Measurements from ENCODE around the gene CD27. TPM values are rescaled to one million over a fixed set of nuclear protein-coding genes. Genes with fewer than 3 reads are reported as not detected.
"Not testable (repeated sequence)": the region's sequence is repeated elsewhere in the genome, so short reads cannot be mapped to it uniquely, and the experiment has no call there.

Gene CD27
- total and polyA plus RNA-seq, 2 donors (not counting 1 experiment from before 2014, with no cell fraction given): 0.06 to 0.17 TPM

DNA sequence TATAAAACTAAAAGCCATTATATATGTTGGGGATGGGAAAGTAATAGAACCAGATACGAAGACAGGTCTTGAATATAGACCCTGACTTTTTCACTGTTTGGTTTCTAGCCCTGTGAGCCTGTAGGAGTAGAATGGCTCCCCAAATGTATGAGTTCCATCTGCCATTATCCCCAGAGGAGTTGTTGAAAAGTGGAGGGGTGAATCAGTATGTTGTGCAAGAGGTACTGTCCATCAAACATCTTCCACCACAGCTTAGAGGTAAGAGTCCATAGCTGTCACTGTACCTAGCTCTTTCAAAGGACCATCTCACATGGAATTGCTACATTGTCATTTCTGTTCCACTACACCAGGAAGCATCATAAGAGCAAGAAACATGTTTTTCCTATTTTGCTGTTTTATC is 50.2 kb downstream of the CD27 start:
- Histone ChIP-seq H3K9me3 (ENCODE audit: control insufficient read depth, insufficient read depth, low read depth, low read length) (no peaks in the 10 kb centered on the region), H3K4me1 (ENCODE audit: control insufficient read depth, extremely low read depth, insufficient read depth, low read length) (peaks cover 8% of the 10 kb centered on the region), H3K36me3 (ENCODE audit: control insufficient read depth, insufficient read depth, low read length) (peaks cover 5% of the 10 kb centered on the region), H4K20me1 (ENCODE audit: control insufficient read depth, extremely low read depth, insufficient read depth, low read length) (no peaks in the 10 kb centered on the region), H3K27me3 (ENCODE audit: control insufficient read depth, insufficient read depth, low read length) (no peaks in the 10 kb centered on the region), H3K9ac (ENCODE audit: insufficient read depth, low read length) (no peak overlapping the region), H3K4me2 (ENCODE audit: extremely low read depth, insufficient read depth, low read length) (peak overlapping the region; percentile 82), H3K4me3 (replicated peaks in 1 of 4; ENCODE audit: control extremely low read depth in 1 of 4, insufficient read depth in 1 of 4, low read depth in 3 of 4, low read length in 4 of 4) (peak overlapping the region; percentile 45 to 98 (median 64)), H3K79me2 (ENCODE audit: control insufficient read depth, insufficient read depth, low read length) (peaks cover 42% of the 10 kb centered on the region), H3K27ac (ENCODE audit: insufficient read depth, low read length) (no peak overlapping the region), H2AFZ (ENCODE audit: low read length) (no peak overlapping the region)
- no peak for DNase-seq (ENCODE audit: low read depth in 2 of 2)
- TF ChIP-seq, protein P1, sequence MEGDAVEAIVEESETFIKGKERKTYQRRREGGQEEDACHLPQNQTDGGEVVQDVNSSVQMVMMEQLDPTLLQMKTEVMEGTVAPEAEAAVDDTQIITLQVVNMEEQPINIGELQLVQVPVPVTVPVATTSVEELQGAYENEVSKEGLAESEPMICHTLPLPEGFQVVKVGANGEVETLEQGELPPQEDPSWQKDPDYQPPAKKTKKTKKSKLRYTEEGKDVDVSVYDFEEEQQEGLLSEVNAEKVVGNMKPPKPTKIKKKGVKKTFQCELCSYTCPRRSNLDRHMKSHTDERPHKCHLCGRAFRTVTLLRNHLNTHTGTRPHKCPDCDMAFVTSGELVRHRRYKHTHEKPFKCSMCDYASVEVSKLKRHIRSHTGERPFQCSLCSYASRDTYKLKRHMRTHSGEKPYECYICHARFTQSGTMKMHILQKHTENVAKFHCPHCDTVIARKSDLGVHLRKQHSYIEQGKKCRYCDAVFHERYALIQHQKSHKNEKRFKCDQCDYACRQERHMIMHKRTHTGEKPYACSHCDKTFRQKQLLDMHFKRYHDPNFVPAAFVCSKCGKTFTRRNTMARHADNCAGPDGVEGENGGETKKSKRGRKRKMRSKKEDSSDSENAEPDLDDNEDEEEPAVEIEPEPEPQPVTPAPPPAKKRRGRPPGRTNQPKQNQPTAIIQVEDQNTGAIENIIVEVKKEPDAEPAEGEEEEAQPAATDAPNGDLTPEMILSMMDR (conservative IDR thresholded peaks at IDR 0.05 in 1 of 2, IDR thresholded peaks at IDR 0.05 in 1 of 2; ENCODE audit: low read depth in 1 of 2, low read length in 2 of 2): no peak
- no peak for TF ChIP-seq EZH2 (IDR thresholded peaks at IDR 0.05; ENCODE audit: low read length, missing control alignments)

DNA sequence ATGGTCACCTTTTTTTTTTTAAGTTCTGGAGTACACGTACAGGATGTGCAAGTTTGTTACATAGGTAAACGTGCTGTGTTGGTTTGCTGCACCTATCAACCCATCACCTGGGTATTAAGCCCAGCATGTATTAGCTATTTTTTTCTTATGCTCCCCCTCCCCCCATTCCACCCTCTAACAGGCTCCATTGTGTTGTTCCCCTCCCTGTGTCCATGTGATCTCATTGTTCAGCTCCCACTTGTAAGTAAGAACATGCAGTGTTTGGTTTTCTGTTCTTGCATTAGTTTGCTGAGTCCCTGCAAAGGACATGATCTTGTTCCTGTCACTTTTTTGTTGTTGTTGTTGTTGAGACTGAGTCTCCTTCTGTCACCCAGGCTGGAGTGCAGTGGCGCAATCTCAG is 52.5 kb downstream of the CD27 start:
- H4K20me1 ChIP-seq (ENCODE audit: control insufficient read depth, extremely low read depth, insufficient read depth, low read length); H2AFZ ChIP-seq (ENCODE audit: low read length); H3K27me3 ChIP-seq (ENCODE audit: control insufficient read depth, insufficient read depth, low read length); H3K9me3 ChIP-seq (ENCODE audit: control insufficient read depth, insufficient read depth, low read depth, low read length); H3K36me3 ChIP-seq (ENCODE audit: control insufficient read depth, insufficient read depth, low read length); DNase-seq (ENCODE audit: low read depth in 2 of 2); H3K4me2 ChIP-seq (ENCODE audit: extremely low read depth, insufficient read depth, low read length); H3K27ac ChIP-seq (ENCODE audit: insufficient read depth, low read length); H3K4me1 ChIP-seq (ENCODE audit: control insufficient read depth, extremely low read depth, insufficient read depth, low read length); H3K4me3 ChIP-seq (replicated peaks in 1 of 4; ENCODE audit: control extremely low read depth in 1 of 4, insufficient read depth in 1 of 4, low read depth in 3 of 4, low read length in 4 of 4); H3K9ac ChIP-seq (ENCODE audit: insufficient read depth, low read length): not testable (repeated sequence)
- H3K79me2 ChIP-seq (ENCODE audit: control insufficient read depth, insufficient read depth, low read length): peaks cover 53% of the 10 kb centered on the region

DNA sequence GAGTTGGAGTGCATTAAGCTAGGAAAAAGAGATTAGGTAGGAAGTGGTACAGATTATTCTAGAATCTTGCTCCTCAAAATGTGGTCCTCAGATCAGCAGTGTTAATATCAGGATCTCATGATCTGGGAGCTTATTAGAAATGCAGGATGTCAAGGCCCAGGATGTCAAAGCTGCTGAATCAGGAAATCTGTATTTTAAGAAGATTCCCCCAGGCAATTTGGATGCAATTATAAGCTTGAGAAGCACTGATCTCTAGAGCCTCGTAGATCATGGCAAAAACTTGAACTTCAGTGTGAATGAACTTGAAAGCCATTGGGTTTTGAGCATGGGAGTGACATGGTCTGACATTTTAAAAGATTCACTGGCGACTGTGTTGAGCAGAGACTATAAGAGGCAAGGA is 55.7 kb downstream of the CD27 start:
- no peak overlapping the region for H3K4me2 ChIP-seq (ENCODE audit: extremely low read depth, insufficient read depth, low read length)
- no peak overlapping the region for H3K9ac ChIP-seq (ENCODE audit: insufficient read depth, low read length)
- no peaks in the 10 kb centered on the region for H3K27me3 ChIP-seq (ENCODE audit: control insufficient read depth, insufficient read depth, low read length)
- H3K36me3 ChIP-seq (ENCODE audit: control insufficient read depth, insufficient read depth, low read length): peaks cover 5% of the 10 kb centered on the region
- H3K27ac ChIP-seq (ENCODE audit: insufficient read depth, low read length): no peak overlapping the region
- H3K4me3 ChIP-seq (replicated peaks in 1 of 4; ENCODE audit: control extremely low read depth in 1 of 4, insufficient read depth in 1 of 4, low read depth in 3 of 4, low read length in 4 of 4): no peak overlapping the region
- no peak for DNase-seq (ENCODE audit: low read depth in 2 of 2)
- H3K79me2 ChIP-seq (ENCODE audit: control insufficient read depth, insufficient read depth, low read length): peaks cover 56% of the 10 kb centered on the region
- no peak overlapping the region for H2AFZ ChIP-seq (ENCODE audit: low read length)
- TF ChIP-seq, protein P1 (conservative IDR thresholded peaks at IDR 0.05 in 1 of 2, IDR thresholded peaks at IDR 0.05 in 1 of 2; ENCODE audit: low read depth in 1 of 2, low read length in 2 of 2): no peak
- no peak for TF ChIP-seq EZH2 (IDR thresholded peaks at IDR 0.05; ENCODE audit: low read length, missing control alignments)
- no peaks in the 10 kb centered on the region for H4K20me1 ChIP-seq (ENCODE audit: control insufficient read depth, extremely low read depth, insufficient read depth, low read length)
- H3K4me1 ChIP-seq (ENCODE audit: control insufficient read depth, extremely low read depth, insufficient read depth, low read length): no peaks in the 10 kb centered on the region
- H3K9me3 ChIP-seq (ENCODE audit: control insufficient read depth, insufficient read depth, low read depth, low read length): no peaks in the 10 kb centered on the region

Other genes with a start within 250 kb of the CD27 start
- 266 and 856 TPM in 2 replicates for gene CD9, start 244.6 kb upstream of the CD27 start, total RNA-seq
- gene CD9, start 244.6 kb upstream of the CD27 start, polyA plus RNA-seq: 520 and 1,081 TPM in 2 replicates
- gene PLEKHG6, start 134.3 kb upstream of the CD27 start, total RNA-seq: under 0.01 and 0.50 TPM in 2 replicates
- 0.07 and 0.26 TPM in 2 replicates for gene PLEKHG6, start 134.3 kb upstream of the CD27 start, polyA plus RNA-seq
- 141 and 157 TPM in 2 replicates for gene TNFRSF1A, start 102.9 kb upstream of the CD27 start, total RNA-seq
- gene TNFRSF1A, start 102.9 kb upstream of the CD27 start, polyA plus RNA-seq: 182 and 257 TPM in 2 replicates
- under 0.01 and 0.26 TPM in 2 replicates for gene SCNN1A, start 69.4 kb upstream of the CD27 start, total RNA-seq
- 0.05 and 0.08 TPM in 2 replicates for gene SCNN1A, start 69.4 kb upstream of the CD27 start, polyA plus RNA-seq
- gene LTBR, start 60.8 kb upstream of the CD27 start, total RNA-seq: 60.6 and 78.4 TPM in 2 replicates
- gene LTBR, start 60.8 kb upstream of the CD27 start, polyA plus RNA-seq: 45.8 and 55.7 TPM in 2 replicates
- gene TAPBPL, start 7.1 kb downstream of the CD27 start, total RNA-seq: 6.2 and 17.3 TPM in 2 replicates
- gene TAPBPL, start 7.1 kb downstream of the CD27 start, polyA plus RNA-seq: 13.7 and 14.0 TPM in 2 replicates
- gene VAMP1, start 25.7 kb downstream of the CD27 start, total RNA-seq: 13.9 and 20.3 TPM in 2 replicates
- gene VAMP1, start 25.7 kb downstream of the CD27 start, polyA plus RNA-seq: 11.0 and 14.9 TPM in 2 replicates
- gene MRPL51, start 48.3 kb downstream of the CD27 start, total RNA-seq: 118 and 142 TPM in 2 replicates
- gene MRPL51, start 48.3 kb downstream of the CD27 start, polyA plus RNA-seq: 120 and 166 TPM in 2 replicates
- 18.7 and 42.3 TPM in 2 replicates for gene NCAPD2, start 49.1 kb downstream of the CD27 start, total RNA-seq
- gene NCAPD2, start 49.1 kb downstream of the CD27 start, polyA plus RNA-seq: 17.2 and 50.9 TPM in 2 replicates
- gene GAPDH, start 89.6 kb downstream of the CD27 start, total RNA-seq: 4,386 and 6,255 TPM in 2 replicates
- 8,983 and 11,838 TPM in 2 replicates for gene GAPDH, start 89.6 kb downstream of the CD27 start, polyA plus RNA-seq
- 8.2 and 16.8 TPM in 2 replicates for gene IFFO1, start 111.1 kb downstream of the CD27 start, total RNA-seq
- gene IFFO1, start 111.1 kb downstream of the CD27 start, polyA plus RNA-seq: 21.7 and 26.9 TPM in 2 replicates
- gene NOP2, start 123.3 kb downstream of the CD27 start, total RNA-seq: 11.7 and 13.9 TPM in 2 replicates
- gene NOP2, start 123.3 kb downstream of the CD27 start, polyA plus RNA-seq: 26.1 and 47.8 TPM in 2 replicates
- 241 and 256 TPM in 2 replicates for gene CHD4, start 162.4 kb downstream of the CD27 start, total RNA-seq
- gene CHD4, start 162.4 kb downstream of the CD27 start, polyA plus RNA-seq: 76.1 and 96.0 TPM in 2 replicates
- not detected in 2 replicates for gene LPAR5, start 191.0 kb downstream of the CD27 start, total RNA-seq
- gene LPAR5, start 191.0 kb downstream of the CD27 start, polyA plus RNA-seq: 0.02 and 0.07 TPM in 2 replicates
- gene ACRBP, start 202.5 kb downstream of the CD27 start, total RNA-seq: under 0.01 and 0.33 TPM in 2 replicates
- gene ACRBP, start 202.5 kb downstream of the CD27 start, polyA plus RNA-seq: 0.50 and 0.72 TPM in 2 replicates
- 30.3 and 36.0 TPM in 2 replicates for gene ING4, start 218.2 kb downstream of the CD27 start, total RNA-seq
- gene ING4, start 218.2 kb downstream of the CD27 start, polyA plus RNA-seq: 31.1 and 47.1 TPM in 2 replicates
- 9.8 and 12.2 TPM in 2 replicates for gene ZNF384, start 244.4 kb downstream of the CD27 start, total RNA-seq
- 34.8 and 49.6 TPM in 2 replicates for gene ZNF384, start 244.4 kb downstream of the CD27 start, polyA plus RNA-seq